ENCODE data around the gene WASF3. TPM values are rescaled to one million over a fixed set of nuclear protein-coding genes. Genes with fewer than 3 reads are reported as not detected.

The WASF3 gene
- total and polyA plus RNA-seq, 2 of the 13 experiments (the other 11 are each of a cell fraction or from before 2014, with no cell fraction given) = 10.4 to 17.2 TPM

DNA sequence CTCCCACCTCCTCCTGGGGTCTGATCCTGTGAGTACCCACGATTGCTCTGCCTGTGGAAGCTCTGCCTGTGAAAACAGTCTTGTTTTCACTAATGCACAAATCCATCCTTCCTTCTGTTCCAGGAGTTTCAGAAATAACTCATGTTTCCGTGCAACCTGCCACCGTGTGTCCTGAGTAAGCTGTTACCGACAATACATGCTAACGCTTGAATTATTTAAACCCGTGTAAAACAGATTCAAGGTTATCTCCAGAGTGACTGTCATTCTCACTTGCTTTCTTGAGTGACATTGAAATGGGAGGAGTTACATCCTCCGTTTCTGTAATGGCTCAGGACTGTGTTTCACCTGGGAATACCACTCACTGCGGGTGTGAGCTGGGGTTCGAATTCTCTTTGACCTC is 178.2 kb downstream of the WASF3 start:
- TF ChIP-seq KLF12 (CRISPR knock-in tag; IDR thresholded peaks at IDR 0.05; ENCODE audit: borderline replicate concordance) (no peak), NR1H2 (CRISPR knock-in tag; IDR thresholded peaks at IDR 0.05; ENCODE audit: borderline replicate concordance, low read depth) (no peak), PHF8 (CRISPR knock-in tag; IDR thresholded peaks at IDR 0.05) (no peak)
- POLR2A ChIA-PET = no interaction called here
- in situ Hi-C loops (cut with HindIII; ENCODE audit: extremely low pct_ligation_motif_present, low pct_unique_long_range_greater_than_20kb) (no loop called here), intact Hi-C loops (cut with micrococcal nuclease; ENCODE audit: unreplicated experiment) (no loop called here)
- no peak overlapping the region for H2AFZ ChIP-seq (ENCODE audit: low read length)
- no peak for FAIRE-seq
- ATAC-seq = no peak
- no peaks in the 10 kb centered on the region; a peak in 2 of 5 replicates for H3K27me3 ChIP-seq (ENCODE audit: control insufficient read depth in 1 of 2, insufficient read depth in 2 of 2, low read length in 2 of 2)
- BruUV-seq (replicated peaks) = no TSS peak
- 31% methylated on average over 9 of the region's 9 CpGs for WGBS (ENCODE audit: low lambda C conversion rate)
- H3K79me2 ChIP-seq (ENCODE audit: insufficient read depth, low read length) = no peaks in the 10 kb centered on the region
- H3K4me1 ChIP-seq (ENCODE audit: insufficient read depth, low read length) = no peaks in the 10 kb centered on the region
- H3K9me3 ChIP-seq (ENCODE audit: low read length) = no peaks in the 10 kb centered on the region
- no peak overlapping the region for H3K9ac ChIP-seq (ENCODE audit: insufficient read depth, low read depth, low read length)
- no peak overlapping the region for H3K27ac ChIP-seq (ENCODE audit: extremely low read length, insufficient read depth, low read length)
- H3K4me2 ChIP-seq (ENCODE audit: low read depth, low read length) = no peak overlapping the region
- H3K36me3 ChIP-seq (replicated peaks in 1 of 2; ENCODE audit: control insufficient read depth in 1 of 2, insufficient read depth in 2 of 2, low read length in 2 of 2) = no peaks in the 10 kb centered on the region
- DNase-seq (ENCODE audit: low spot score) = no peak
- no peaks in the 10 kb centered on the region for H4K20me1 ChIP-seq (ENCODE audit: insufficient read depth, low read length)
- no peak overlapping the region for H3K4me3 ChIP-seq (replicated peaks in 1 of 3; ENCODE audit: insufficient read depth in 1 of 3, low read depth in 2 of 3, low read length in 3 of 3)
- CTCF ChIA-PET (ENCODE audit: low intra/inter-chr PET ratio, low total read pairs) = no interaction called here

Other genes with a start within 250 kb of the WASF3 start
- gene GPR12, start 203.1 kb downstream of the WASF3 start, total RNA-seq (2016; rRNA removed; fragmentation: Illumina TruSeq; extraction: Trizol) = not detected in 2 replicates
- gene GPR12, start 203.1 kb downstream of the WASF3 start, polyA plus RNA-seq (2011; rRNA removed) = not detected in 2 replicates

Data from HepG2 (cell line).